Thyroid gland (tissue), 4 donors: ENCODE results near the gene AFF4. TPM values are rescaled to one million over a fixed set of nuclear protein-coding genes. Genes with fewer than 3 reads are reported as not detected.
"Not testable (repeated sequence)": the region's sequence is repeated elsewhere in the genome, so short reads cannot be mapped to it uniquely, and the experiment has no call there.

Experiments used
- DNase-seq, 2 donors: peaks; one replicate each; pipeline ENCODE4 v3.0.0-alpha.2; 2019
- H3K27ac ChIP-seq, 3 donors: fragments of 200-600 bp; sonication (generic); 1 replicate in 2 of 3; 2 replicates in 1 of 3; pipeline ENCODE4 v1.5.1; 2016 to 2019; ENCODE audit warnings: mild to moderate bottlenecking in 1 of 3, moderate library complexity in 1 of 3
- H3K27me3 ChIP-seq: fragments of 200-600 bp; sonication (generic); one replicate; pipeline ENCODE4 v1.5.1; 2019
- H3K36me3 ChIP-seq, 2 donors: fragments of 200-600 bp; sonication (generic); one replicate each; pipeline ENCODE4 v1.5.1; 2016 to 2019
- H3K4me1 ChIP-seq, 2 donors: fragments of 200-600 bp; sonication (generic); one replicate each; pipeline ENCODE4 v1.5.1; 2017 to 2019
- H3K4me3 ChIP-seq, 3 donors: fragments of 200-600 bp; sonication (generic); replicated peaks in 1 of 3; 1 replicate in 2 of 3; 2 replicates in 1 of 3; pipeline ENCODE4 v1.5.1; 2016; ENCODE audit warnings: mild to moderate bottlenecking in 1 of 3
- H3K9me3 ChIP-seq: fragments of 200-600 bp; sonication (generic); one replicate; pipeline ENCODE4 v1.5.1; 2017
- CTCF ChIP-seq, 6 experiments: fragments of 200-600 bp in 3 of 6; fragments of 450-650 bp in 3 of 6; sonication (generic) in 3 of 6; IDR thresholded peaks; one replicate each; pipeline ENCODE4 v1.5.1; 2016 to 2019; ENCODE audit warnings: antibody characterized with exemption in 6 of 6, mild to moderate bottlenecking in 2 of 6, inconsistent platforms in 1 of 6, moderate library complexity in 1 of 6
- POLR2A ChIP-seq, 2 donors: fragments of 450-650 bp; IDR thresholded peaks; one replicate each; pipeline ENCODE4 v1.6.1; 2017; ENCODE audit warnings: antibody characterized with exemption in 2 of 2, mild to moderate bottlenecking in 2 of 2, moderate library complexity in 1 of 2
- WGBS, 2 donors: methylation state at CpG; one replicate each; pipeline ENCODE4 v1.1.5; 2017; 5-methylcytosine and 5-hydroxymethylcytosine counted together
- intact Hi-C: fragments of 100-400 bp; cut with DNase I; formaldehyde crosslinking; loops from one replicate; pipeline ENCODE4 v1.15.1; 2023
- total RNA-seq, 4 donors: library from RNA; depleted of rRNA; stranded (reverse); fragments of >200 nt; gene quantifications; one replicate each; pipeline ENCODE4 v1.2.3, GENCODE V29; 2016

Gene AFF4
- total RNA-seq, 4 donors from 2014 or later, result 81.7 to 150 (median 95.7) TPM

- WGBS, 2 donors, result 37 to 38% methylated on average over 26 to 30 of the region's 30 CpGs
- Histone ChIP-seq H3K9me3 (no peaks in the 10 kb centered on the region), H3K4me3 (peak overlapping the region; percentile 32 to 69 (median 67)), H3K36me3 (peaks cover 0 to 10% of the 10 kb centered on the region in 2 donors), H3K27ac (peak overlapping the region; percentile 82 to 92 (median 92)), H3K27me3 (no peaks in the 10 kb centered on the region), H3K4me1 (peaks cover 4 to 16% of the 10 kb centered on the region in 2 donors)
- peak in 1 of 6 experiments; percentile 4 for TF ChIP-seq CTCF (IDR thresholded peaks at IDR 0.05)
- no peak for TF ChIP-seq POLR2A (IDR thresholded peaks at IDR 0.05)
- DNase-seq, result no peak
- intact Hi-C loops, result no loop called here
These were observed 97.6 kb downstream of the AFF4 start for GRCh38 chr5:132865668-132866341.

- peaks cover 0 to 5% of the 10 kb centered on the region in 2 donors for H3K4me1 ChIP-seq
- H3K27ac ChIP-seq, result no peak overlapping the region
- no peak for TF ChIP-seq CTCF (IDR thresholded peaks at IDR 0.05)
- no peak for TF ChIP-seq POLR2A (IDR thresholded peaks at IDR 0.05)
- H3K27me3 ChIP-seq, result no peaks in the 10 kb centered on the region
- intact Hi-C loops, result no loop called here
- no peaks in the 10 kb centered on the region for H3K9me3 ChIP-seq
- no peak for DNase-seq
- no peak overlapping the region for H3K4me3 ChIP-seq
- 68 to 85% methylated on average over 5 of the region's 5 CpGs for WGBS, 2 donors
- no peaks in the 10 kb centered on the region for H3K36me3 ChIP-seq
These were observed 102.7 kb downstream of the AFF4 start for GRCh38 chr5:132860742-132861141.

DNA sequence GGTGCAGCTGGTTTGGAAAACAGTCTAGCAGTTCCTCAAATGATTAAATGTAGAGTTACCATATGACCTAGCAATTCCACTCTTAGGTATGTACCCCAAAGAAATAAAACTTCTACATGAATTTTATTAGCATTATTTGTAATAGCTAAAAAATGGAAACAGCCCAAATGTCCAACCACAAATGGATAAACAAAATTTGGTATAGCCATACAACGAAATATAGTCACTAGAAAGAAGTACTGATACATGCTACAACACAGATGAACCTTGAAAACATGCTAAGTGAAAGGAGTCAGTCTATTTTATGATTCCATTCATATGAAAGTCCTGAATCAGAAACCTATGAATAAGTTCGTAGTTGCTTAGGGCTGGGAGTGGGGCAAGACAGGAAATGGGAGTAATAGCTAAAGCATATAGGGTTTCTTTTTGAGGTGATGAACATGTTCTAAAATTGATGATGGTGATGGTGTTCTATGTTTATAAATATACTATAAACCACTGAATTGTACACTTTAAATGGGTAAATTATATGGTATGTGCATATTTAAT lies 103.5 kb downstream of the AFF4 start:
- TF ChIP-seq CTCF (IDR thresholded peaks at IDR 0.05) (no peak), POLR2A (IDR thresholded peaks at IDR 0.05) (no peak)
- intact Hi-C loops, result no loop called here
- Histone ChIP-seq H3K27me3 (no peaks in the 10 kb centered on the region), H3K4me3 (no peak overlapping the region), H3K4me1 (no peaks in the 10 kb centered on the region), H3K36me3 (no peaks in the 10 kb centered on the region), H3K9me3 (no peaks in the 10 kb centered on the region), H3K27ac (no peak overlapping the region)
- WGBS, 2 donors, result 84 to 85% methylated on average over 2 of the region's 2 CpGs
- DNase-seq, result no peak

GRCh38 chr5:132856011-132856410 lies 107.4 kb downstream of the AFF4 start:
- intact Hi-C loops, result no loop called here
- Histone ChIP-seq H3K36me3 (no peaks in the 10 kb centered on the region), H3K27me3 (no peaks in the 10 kb centered on the region), H3K4me3 (no peak overlapping the region), H3K4me1 (no peaks in the 10 kb centered on the region), H3K9me3 (no peaks in the 10 kb centered on the region), H3K27ac (no peak overlapping the region)
- 84 to 93% methylated on average over 3 of the region's 3 CpGs for WGBS, 2 donors
- TF ChIP-seq CTCF (IDR thresholded peaks at IDR 0.05) (no peak), POLR2A (IDR thresholded peaks at IDR 0.05) (no peak)
- DNase-seq, result no peak

DNA sequence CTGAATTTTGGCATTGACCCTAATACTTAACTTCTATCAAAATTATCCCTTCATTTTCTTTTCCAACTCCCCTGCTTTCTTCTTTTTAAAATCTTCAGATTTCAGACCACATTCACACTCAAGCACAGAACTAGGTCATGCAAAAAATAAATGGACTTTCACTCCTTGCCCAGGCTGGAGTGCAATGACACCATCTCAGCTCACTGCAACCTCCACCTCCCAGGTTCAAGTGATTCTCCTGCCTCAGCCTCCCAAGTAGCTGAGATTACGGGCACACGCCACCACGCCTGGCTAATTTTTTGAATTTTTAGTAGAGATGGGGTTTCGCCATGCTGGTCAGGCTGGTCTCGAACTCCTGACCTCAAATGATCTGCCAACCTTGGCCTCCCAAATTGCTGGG lies 108.4 kb downstream of the AFF4 start:
- not testable (repeated sequence) for DNase-seq, H3K27ac ChIP-seq

More for the DNA sequence above, 108.4 kb downstream of the AFF4 start:
- H3K4me3 ChIP-seq, H3K4me1 ChIP-seq, intact Hi-C loops, H3K36me3 ChIP-seq, H3K27me3 ChIP-seq, H3K9me3 ChIP-seq: not testable (repeated sequence)
- WGBS, 2 donors, result 97 to 100% methylated on average over 5 of the region's 5 CpGs
